Measurements from ENCODE around the gene PPM1L.

PPM1L gene

DNA sequence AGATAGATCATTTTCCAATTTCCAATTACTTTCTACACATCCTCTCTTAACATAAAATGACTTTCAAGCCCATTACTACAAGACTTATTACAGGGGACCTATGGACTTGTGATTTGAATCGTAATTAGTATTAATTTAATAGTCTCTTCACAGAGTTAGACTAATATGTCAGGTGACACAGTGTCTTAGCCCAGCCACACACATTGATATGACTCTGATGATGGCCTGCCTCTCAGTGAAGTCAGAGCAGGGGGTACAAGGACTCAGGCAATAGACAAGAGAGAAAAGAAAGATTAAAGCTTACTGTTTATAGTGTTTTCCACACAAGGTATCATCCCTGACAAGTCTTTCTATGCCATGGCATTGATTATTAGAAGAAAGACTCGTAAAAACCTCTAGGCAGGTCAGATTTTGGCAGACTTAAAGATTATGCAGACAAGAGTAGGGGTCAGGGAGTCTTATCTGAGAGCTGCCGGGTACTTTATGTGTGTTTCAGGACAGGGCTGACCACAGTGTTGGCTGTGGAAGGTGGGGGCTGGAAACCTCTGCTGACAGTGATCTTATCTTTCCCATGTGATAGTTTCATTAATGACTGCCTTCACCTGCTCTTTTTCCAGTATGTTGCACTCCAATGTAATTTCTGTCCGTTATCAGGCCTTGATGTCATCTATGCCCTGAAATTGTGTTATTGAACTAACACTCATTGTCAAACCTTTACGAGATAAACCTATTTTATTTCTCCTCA is 299.0 kb downstream of the PPM1L start:
- Histone ChIP-seq H3K4me2 (ENCODE audit: low read length) (no peak overlapping the region), H4K20me1 (ENCODE audit: insufficient read depth, low read length) (no peaks in the 10 kb centered on the region), H3K9me3 (ENCODE audit: insufficient read depth, low read length) (no peaks in the 10 kb centered on the region), H2AFZ (ENCODE audit: low read depth, low read length) (no peak overlapping the region), H3K27ac (ENCODE audit: low read length) (no peak overlapping the region), H3K36me3 (replicated peaks; ENCODE audit: low read depth, low read length) (no peaks in the 10 kb centered on the region), H3K4me1 (ENCODE audit: low read length) (peaks cover 14% of the 10 kb centered on the region), H3K79me2 (ENCODE audit: low read length) (no peaks in the 10 kb centered on the region), H3K4me3 (ENCODE audit: low read length) (no peak overlapping the region), H3K9ac (ENCODE audit: low read length) (no peak overlapping the region), H3K27me3 (ENCODE audit: low read depth, low read length) (no peaks in the 10 kb centered on the region)
- TF ChIP-seq, protein P1, sequence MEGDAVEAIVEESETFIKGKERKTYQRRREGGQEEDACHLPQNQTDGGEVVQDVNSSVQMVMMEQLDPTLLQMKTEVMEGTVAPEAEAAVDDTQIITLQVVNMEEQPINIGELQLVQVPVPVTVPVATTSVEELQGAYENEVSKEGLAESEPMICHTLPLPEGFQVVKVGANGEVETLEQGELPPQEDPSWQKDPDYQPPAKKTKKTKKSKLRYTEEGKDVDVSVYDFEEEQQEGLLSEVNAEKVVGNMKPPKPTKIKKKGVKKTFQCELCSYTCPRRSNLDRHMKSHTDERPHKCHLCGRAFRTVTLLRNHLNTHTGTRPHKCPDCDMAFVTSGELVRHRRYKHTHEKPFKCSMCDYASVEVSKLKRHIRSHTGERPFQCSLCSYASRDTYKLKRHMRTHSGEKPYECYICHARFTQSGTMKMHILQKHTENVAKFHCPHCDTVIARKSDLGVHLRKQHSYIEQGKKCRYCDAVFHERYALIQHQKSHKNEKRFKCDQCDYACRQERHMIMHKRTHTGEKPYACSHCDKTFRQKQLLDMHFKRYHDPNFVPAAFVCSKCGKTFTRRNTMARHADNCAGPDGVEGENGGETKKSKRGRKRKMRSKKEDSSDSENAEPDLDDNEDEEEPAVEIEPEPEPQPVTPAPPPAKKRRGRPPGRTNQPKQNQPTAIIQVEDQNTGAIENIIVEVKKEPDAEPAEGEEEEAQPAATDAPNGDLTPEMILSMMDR (IDR thresholded peaks at IDR 0.05; ENCODE audit: low read depth, low read length), result no peak

DNA sequence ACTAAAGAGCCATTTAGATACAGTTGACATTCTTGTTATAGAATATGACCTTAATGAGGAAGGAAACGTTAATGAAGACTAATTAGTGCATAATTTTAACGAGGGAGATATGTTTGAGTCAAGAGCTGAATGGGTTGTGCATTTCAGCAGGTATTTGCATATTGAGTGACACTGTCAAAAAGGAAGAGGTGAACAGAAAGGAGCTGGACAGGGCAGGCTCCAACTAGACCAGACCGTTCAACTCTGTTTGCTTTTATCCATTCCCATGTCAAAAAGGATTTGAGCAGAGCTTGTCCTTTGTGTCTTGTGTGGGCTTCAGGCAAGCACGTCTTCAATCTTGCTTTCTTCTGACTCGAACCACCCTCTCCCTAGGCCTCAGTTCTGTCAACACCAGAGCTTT is 308.4 kb downstream of the PPM1L start:
- H3K9ac ChIP-seq (ENCODE audit: low read length), result no peak overlapping the region
- H3K27me3 ChIP-seq (ENCODE audit: low read depth, low read length), result peaks cover 4% of the 10 kb centered on the region; the same call in 1 of the 2 replicates
- TF ChIP-seq, protein P1 (IDR thresholded peaks at IDR 0.05; ENCODE audit: low read depth, low read length), result no peak
- no peak for TF ChIP-seq EZH2phosphoT487 (IDR thresholded peaks at IDR 0.05; ENCODE audit: low read depth)
- H4K20me1 ChIP-seq (ENCODE audit: insufficient read depth, low read length), result no peaks in the 10 kb centered on the region
- no peak overlapping the region for H2AFZ ChIP-seq (ENCODE audit: low read depth, low read length)
- H3K9me3 ChIP-seq (ENCODE audit: insufficient read depth, low read length), result no peaks in the 10 kb centered on the region
- no peaks in the 10 kb centered on the region for H3K79me2 ChIP-seq (ENCODE audit: low read length)
- no peak overlapping the region for H3K4me3 ChIP-seq (ENCODE audit: low read length)
- no peaks in the 10 kb centered on the region for H3K36me3 ChIP-seq (replicated peaks; ENCODE audit: low read depth, low read length)
- no peak overlapping the region for H3K4me2 ChIP-seq (ENCODE audit: low read length)
- H3K27ac ChIP-seq (ENCODE audit: low read length), result no peak overlapping the region
- H3K4me1 ChIP-seq (ENCODE audit: low read length), result peaks cover 15% of the 10 kb centered on the region

DNA sequence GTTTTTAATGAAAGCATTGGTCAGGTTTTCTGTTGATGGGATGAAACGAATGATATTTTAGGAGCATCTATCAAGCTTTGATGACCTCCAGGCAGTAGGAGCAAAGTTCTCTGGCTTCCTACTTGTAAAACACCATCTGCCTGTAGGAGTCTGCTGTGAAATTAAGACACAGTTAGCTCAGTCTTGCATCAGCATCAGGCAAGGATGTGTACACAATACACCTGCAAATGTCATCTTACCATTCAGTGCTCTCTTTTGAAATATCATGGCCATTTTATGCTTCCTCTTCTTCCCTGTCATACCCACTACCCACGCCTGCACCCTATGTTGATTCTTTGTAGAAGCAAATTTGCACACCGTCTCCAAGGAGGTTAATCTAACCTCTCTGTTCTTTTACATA is 310.9 kb downstream of the PPM1L start:
- Histone ChIP-seq H3K9me3 (ENCODE audit: insufficient read depth, low read length) (no peaks in the 10 kb centered on the region), H3K4me1 (ENCODE audit: low read length) (peaks cover 29% of the 10 kb centered on the region), H2AFZ (ENCODE audit: low read depth, low read length) (no peak overlapping the region), H3K4me3 (ENCODE audit: low read length) (no peak overlapping the region), H3K79me2 (ENCODE audit: low read length) (no peaks in the 10 kb centered on the region), H3K36me3 (replicated peaks; ENCODE audit: low read depth, low read length) (no peaks in the 10 kb centered on the region), H3K27me3 (ENCODE audit: low read depth, low read length) (peaks cover 4% of the 10 kb centered on the region; the same call in 1 of the 2 replicates), H4K20me1 (ENCODE audit: insufficient read depth, low read length) (peaks cover 3% of the 10 kb centered on the region; the same call in 1 of the 2 replicates), H3K27ac (ENCODE audit: low read length) (no peak overlapping the region), H3K9ac (ENCODE audit: low read length) (no peak overlapping the region), H3K4me2 (ENCODE audit: low read length) (no peak overlapping the region)
- TF ChIP-seq, protein P1 (IDR thresholded peaks at IDR 0.05; ENCODE audit: low read depth, low read length), result no peak
- TF ChIP-seq EZH2phosphoT487 (IDR thresholded peaks at IDR 0.05; ENCODE audit: low read depth), result no peak

DNA sequence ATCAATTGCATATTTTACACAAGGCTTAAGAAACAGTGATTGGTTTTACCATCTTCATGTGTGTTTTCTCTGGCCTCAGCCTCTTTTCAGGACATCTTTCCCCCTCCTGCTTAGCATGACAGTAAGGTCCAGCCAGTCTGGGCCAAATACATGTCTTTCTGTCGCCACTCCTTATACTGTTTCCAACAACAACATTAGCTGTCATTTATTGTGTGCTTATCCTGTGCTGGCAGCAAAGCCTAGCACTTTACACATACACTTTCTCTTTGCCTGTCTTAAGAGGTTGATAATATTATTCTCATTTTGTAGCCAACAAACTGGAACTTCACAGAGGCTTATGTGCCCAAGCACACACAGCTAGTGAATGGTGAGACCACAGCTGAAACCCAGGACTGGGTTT is 311.3 kb downstream of the PPM1L start:
- Histone ChIP-seq H3K9me3 (ENCODE audit: insufficient read depth, low read length) (no peaks in the 10 kb centered on the region), H3K4me1 (ENCODE audit: low read length) (peaks cover 29% of the 10 kb centered on the region), H3K27me3 (ENCODE audit: low read depth, low read length) (peaks cover 4% of the 10 kb centered on the region; the same call in 1 of the 2 replicates), H3K4me2 (ENCODE audit: low read length) (no peak overlapping the region), H3K4me3 (ENCODE audit: low read length) (no peak overlapping the region), H3K27ac (ENCODE audit: low read length) (no peak overlapping the region), H3K9ac (ENCODE audit: low read length) (no peak overlapping the region), H3K36me3 (replicated peaks; ENCODE audit: low read depth, low read length) (no peaks in the 10 kb centered on the region), H2AFZ (ENCODE audit: low read depth, low read length) (no peak overlapping the region), H4K20me1 (ENCODE audit: insufficient read depth, low read length) (peaks cover 3% of the 10 kb centered on the region; the same call in 1 of the 2 replicates), H3K79me2 (ENCODE audit: low read length) (no peaks in the 10 kb centered on the region)
- no peak for TF ChIP-seq EZH2phosphoT487 (IDR thresholded peaks at IDR 0.05; ENCODE audit: low read depth)
- TF ChIP-seq, protein P1 (IDR thresholded peaks at IDR 0.05; ENCODE audit: low read depth, low read length), result no peak
